ENCODE results near the gene CDH18. TPM values are rescaled to one million over a fixed set of nuclear protein-coding genes. Genes with fewer than 3 reads are reported as not detected.

CDH18 gene
- polyA plus RNA-seq, 1 donor from 2014 or later, result 5.6 TPM

GRCh38 chr5:19853616-19854240 lies 134.3 kb downstream of the CDH18 start:
- Histone ChIP-seq H3K27ac (ENCODE audit: low read length) (no peak overlapping the region), H2AFZ (ENCODE audit: low read depth, low read length) (no peak overlapping the region), H4K20me1 (ENCODE audit: insufficient read depth) (no peaks in the 10 kb centered on the region), H3K9me2 (ENCODE audit: insufficient read depth, low read length) (no peaks in the 10 kb centered on the region), H3K27me3 (ENCODE audit: insufficient read depth, low read depth, low read length) (no peaks in the 10 kb centered on the region), H3F3A (ENCODE audit: insufficient read depth, low read length, poor library complexity, severe bottlenecking) (no peaks in the 10 kb centered on the region), H3K4me2 (ENCODE audit: low read length) (no peak overlapping the region), H3K9ac (ENCODE audit: low read length) (no peak overlapping the region), H3K4me3 (ENCODE audit: low read length) (no peak overlapping the region), H3K36me3 (ENCODE audit: insufficient read depth, low read length) (no peaks in the 10 kb centered on the region), H3K9me3 (ENCODE audit: low read length) (no peaks in the 10 kb centered on the region), H3K79me2 (replicated peaks; ENCODE audit: insufficient read depth, low read length) (no peaks in the 10 kb centered on the region)
- TF ChIP-seq POLR2AphosphoS5 (IDR thresholded peaks at IDR 0.05) (no peak), MXI1 (conservative IDR thresholded peaks at IDR 0.05; ENCODE audit: poor library complexity, severe bottlenecking) (no peak), SMC3 (conservative IDR thresholded peaks at IDR 0.05; ENCODE audit: poor library complexity) (no peak), REST (IDR thresholded peaks at IDR 0.05; ENCODE audit: borderline replicate concordance) (no peak), EP300 (conservative IDR thresholded peaks at IDR 0.05; ENCODE audit: poor library complexity, severe bottlenecking) (no peak), EZH2 (IDR thresholded peaks at IDR 0.05; ENCODE audit: borderline replicate concordance, insufficient read depth, low read length, poor library complexity, severe bottlenecking) (no peak)

DNA sequence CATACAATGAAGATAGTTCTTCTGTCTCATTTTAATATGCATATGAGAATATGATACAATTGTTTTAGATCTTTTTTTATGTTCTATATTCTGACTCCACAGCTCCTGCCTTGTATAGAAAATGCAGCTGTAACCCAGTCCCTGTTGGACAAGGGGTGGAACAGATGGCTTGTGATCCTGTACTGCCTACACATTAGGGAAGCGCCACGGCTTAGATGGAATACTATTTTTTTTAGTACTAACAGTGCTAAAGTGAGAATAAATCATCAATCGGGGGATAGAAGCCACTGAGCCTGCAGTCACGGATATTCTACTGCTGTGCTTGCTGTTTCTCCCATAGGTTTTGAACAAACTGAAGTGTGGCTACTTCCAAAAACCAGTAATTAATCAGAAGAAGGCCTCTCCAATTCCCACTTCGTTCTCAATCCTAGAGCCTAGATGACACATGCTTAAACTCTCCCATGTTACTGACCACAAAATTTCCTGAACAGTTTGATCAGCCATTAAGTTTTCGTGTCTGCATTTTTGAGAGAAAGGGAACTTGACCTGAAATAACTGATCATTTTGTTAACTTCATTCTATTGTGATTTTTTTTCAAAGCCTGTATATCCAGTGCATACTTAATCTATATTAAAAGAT lies 150.3 kb downstream of the CDH18 start:
- Histone ChIP-seq H3K27me3 (ENCODE audit: insufficient read depth, low read depth, low read length) (no peaks in the 10 kb centered on the region), H3K9me3 (ENCODE audit: low read length) (no peaks in the 10 kb centered on the region), H3K36me3 (ENCODE audit: insufficient read depth, low read length) (no peaks in the 10 kb centered on the region), H3F3A (ENCODE audit: insufficient read depth, low read length, poor library complexity, severe bottlenecking) (no peaks in the 10 kb centered on the region), H3K4me3 (ENCODE audit: low read length) (no peak overlapping the region), H3K9ac (ENCODE audit: low read length) (no peak overlapping the region), H4K20me1 (ENCODE audit: insufficient read depth) (no peaks in the 10 kb centered on the region), H3K9me2 (ENCODE audit: insufficient read depth, low read length) (no peaks in the 10 kb centered on the region), H3K27ac (ENCODE audit: low read length) (no peak overlapping the region), H3K79me2 (replicated peaks; ENCODE audit: insufficient read depth, low read length) (no peaks in the 10 kb centered on the region), H3K4me2 (ENCODE audit: low read length) (no peak overlapping the region), H2AFZ (ENCODE audit: low read depth, low read length) (no peak overlapping the region)
- no peak for TF ChIP-seq EP300 (conservative IDR thresholded peaks at IDR 0.05; ENCODE audit: poor library complexity, severe bottlenecking)
- no peak for TF ChIP-seq REST (IDR thresholded peaks at IDR 0.05; ENCODE audit: borderline replicate concordance)
- TF ChIP-seq MXI1 (conservative IDR thresholded peaks at IDR 0.05; ENCODE audit: poor library complexity, severe bottlenecking), result no peak
- TF ChIP-seq SMC3 (conservative IDR thresholded peaks at IDR 0.05; ENCODE audit: poor library complexity), result no peak
- no peak for TF ChIP-seq RAD21 (conservative IDR thresholded peaks at IDR 0.05)
- TF ChIP-seq, protein P1, sequence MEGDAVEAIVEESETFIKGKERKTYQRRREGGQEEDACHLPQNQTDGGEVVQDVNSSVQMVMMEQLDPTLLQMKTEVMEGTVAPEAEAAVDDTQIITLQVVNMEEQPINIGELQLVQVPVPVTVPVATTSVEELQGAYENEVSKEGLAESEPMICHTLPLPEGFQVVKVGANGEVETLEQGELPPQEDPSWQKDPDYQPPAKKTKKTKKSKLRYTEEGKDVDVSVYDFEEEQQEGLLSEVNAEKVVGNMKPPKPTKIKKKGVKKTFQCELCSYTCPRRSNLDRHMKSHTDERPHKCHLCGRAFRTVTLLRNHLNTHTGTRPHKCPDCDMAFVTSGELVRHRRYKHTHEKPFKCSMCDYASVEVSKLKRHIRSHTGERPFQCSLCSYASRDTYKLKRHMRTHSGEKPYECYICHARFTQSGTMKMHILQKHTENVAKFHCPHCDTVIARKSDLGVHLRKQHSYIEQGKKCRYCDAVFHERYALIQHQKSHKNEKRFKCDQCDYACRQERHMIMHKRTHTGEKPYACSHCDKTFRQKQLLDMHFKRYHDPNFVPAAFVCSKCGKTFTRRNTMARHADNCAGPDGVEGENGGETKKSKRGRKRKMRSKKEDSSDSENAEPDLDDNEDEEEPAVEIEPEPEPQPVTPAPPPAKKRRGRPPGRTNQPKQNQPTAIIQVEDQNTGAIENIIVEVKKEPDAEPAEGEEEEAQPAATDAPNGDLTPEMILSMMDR (IDR thresholded peaks at IDR 0.05; ENCODE audit: poor library complexity, severe bottlenecking), result no peak
- TF ChIP-seq TAF1 (IDR thresholded peaks at IDR 0.05; ENCODE audit: low read depth), result no peak
- no peak for TF ChIP-seq EZH2 (IDR thresholded peaks at IDR 0.05; ENCODE audit: borderline replicate concordance, insufficient read depth, low read length, poor library complexity, severe bottlenecking)
- no peak for TF ChIP-seq POLR2AphosphoS5 (IDR thresholded peaks at IDR 0.05)

Data from neural cell (in vitro differentiated cells).